HG03097 (cell line): ENCODE data around the gene CSTF1.

Experiments
- ATAC-seq: cut with Tn5 transposase; IDR thresholded peaks from one replicate; pipeline ENCODE4 v1.9.1; 2021; ENCODE audit not compliant: unreplicated experiment, low FRiP score

The CSTF1 gene

DNA sequence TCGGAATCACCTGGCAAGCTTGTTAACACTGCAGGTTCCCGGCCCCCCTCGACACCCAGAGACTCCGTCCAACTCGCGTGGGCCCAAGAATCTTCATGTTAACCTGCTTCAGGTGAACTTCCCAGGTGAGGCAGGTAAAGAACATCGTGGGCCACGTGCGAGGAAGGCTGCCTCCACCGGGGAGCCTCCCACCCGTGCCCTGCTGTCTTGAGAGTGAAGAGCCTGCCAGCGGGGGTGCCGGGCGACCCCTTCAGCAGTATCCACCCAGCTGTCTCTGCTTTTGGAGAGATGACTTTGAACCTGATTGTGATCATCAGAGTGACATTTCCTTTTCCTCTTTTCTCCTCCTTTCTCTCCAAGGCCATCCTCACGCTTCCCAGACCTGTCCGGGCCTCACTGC, 53.1 kb downstream of the CSTF1 start:
- ATAC-seq, result no peak

DNA sequence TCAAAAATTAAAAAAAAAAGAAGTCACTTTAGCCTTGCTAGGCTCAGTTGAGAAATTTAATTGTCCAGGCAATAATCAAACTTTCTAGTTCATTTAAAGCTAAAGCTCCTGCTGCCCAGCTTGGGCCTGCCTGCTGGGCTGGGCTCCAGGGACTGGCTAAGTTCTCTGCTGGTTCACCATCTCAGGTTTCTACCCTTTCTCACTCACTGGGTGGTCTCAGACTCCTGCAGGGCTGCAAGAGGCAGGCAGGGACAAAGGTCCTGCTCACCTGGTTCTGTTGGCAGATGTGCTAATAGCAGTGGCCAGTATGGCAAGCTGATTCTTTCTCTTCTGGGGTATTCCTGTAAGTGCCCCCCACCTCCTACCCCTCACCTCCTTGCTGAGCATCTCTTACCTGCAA, 54.8 kb downstream of the CSTF1 start:
- ATAC-seq, result no peak

DNA sequence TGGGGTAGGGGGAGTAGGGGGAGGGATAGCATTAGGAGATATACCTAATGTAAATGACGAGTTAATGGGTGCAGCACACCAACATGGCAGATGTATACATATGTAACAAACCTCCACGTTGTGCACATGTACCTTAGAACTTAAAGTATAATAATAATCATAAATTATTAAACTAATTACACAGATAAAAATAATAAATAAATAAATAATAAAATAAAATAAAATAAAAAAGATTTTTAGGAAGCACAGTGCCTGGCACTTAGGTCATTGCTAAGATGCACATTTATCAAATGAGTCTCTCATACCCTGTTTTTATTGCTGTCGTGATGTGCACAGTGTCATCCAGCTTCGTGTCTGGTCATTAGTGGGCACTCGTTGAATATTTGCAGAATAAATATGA, 57.0 kb downstream of the CSTF1 start:
- no peak for ATAC-seq

DNA sequence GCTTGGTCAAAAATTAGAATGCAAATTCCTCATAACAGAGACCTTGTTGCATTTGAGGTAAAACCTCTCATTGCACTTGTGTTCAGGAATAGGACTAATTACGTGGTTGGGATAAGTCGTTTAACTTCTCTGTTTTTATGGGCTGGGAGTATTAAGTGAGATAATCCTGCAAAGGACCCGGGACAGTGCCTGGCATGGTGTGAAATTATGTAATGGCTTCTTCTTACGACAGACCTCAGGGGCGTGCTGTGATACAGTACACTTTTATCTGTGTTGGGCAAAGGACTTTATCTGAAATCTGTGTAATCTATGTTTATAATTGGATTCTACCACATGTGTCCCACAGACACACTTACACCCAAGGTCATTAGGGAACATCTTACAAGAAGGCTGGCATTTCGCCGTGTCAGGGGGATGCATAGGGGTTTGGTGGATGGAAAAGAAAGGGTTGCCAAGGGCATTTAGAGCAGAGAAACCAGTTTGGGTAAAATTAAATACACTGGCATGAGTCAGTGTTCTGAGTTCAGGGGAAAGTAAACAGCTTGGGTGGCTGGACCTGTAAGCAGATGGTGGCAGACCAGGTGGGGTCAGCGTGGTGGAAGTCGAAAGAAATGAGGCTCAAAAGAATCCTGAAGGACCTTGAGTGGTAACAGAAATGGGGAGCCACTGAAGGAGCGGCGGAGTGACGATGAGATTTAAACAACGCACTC, 58.8 kb downstream of the CSTF1 start:
- ATAC-seq, result no peak

DNA sequence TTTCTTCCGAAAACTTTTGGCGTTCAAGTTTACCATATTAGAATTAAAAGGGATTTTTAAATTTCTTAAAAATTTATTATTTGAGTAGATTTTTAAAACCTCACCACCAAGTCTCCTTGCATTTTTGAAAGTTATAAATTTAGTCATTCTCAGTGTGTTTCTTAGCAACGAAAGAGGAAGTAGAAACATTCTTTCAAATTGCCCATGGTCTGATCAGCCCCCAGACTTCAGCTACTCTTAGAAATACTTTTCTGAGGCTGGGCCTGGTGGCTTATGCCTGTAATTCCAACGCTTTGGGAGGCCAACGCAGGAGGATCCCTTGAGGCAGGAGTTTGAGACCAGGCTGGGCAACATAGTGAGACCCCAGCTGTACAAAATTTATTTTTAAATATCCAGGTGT, 60.9 kb downstream of the CSTF1 start:
- ATAC-seq, result no peak

DNA sequence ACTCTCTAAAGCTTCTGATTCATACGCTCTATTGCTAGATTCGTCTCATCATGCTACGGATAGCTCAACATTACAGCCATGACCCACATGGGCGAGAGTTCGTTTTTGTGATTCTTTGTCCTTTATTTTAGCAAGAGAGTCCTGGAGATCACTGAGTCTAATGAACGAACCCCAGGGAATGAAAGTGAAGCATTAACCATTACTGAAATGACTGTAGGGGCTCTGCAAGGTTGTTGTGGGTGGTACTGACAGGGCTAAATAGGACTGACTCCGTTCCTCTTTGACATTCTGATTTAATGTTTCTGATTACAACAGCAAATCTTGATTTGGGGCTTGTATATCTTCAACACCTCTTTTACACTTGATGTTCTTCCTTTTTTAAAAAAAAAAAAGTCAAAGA, 62.3 kb downstream of the CSTF1 start:
- no peak for ATAC-seq
